Hepatocyte (in vitro differentiated cells): Measurements from ENCODE around the gene FBXO38. TPM values are rescaled to one million over a fixed set of nuclear protein-coding genes. Genes with fewer than 3 reads are reported as not detected.

ENCODE experiments used
- DNase-seq: peaks from one replicate; pipeline ENCODE4 v3.0.0-alpha.2; 2016; ENCODE audit warnings: low spot score
- H2AFZ ChIP-seq: fragments of 200-600 bp; sonication (generic); 2 replicates; pipeline ENCODE4 v1.6.0; 2016; ENCODE audit warnings: antibody characterized with exemption, mild to moderate bottlenecking
- H3K27ac ChIP-seq: fragments of 200-600 bp; sonication (generic); 2 replicates; pipeline ENCODE4 v1.5.1; 2016; ENCODE audit warnings: mild to moderate bottlenecking
- H3K27me3 ChIP-seq: fragments of 200-600 bp; sonication (generic); 2 replicates; pipeline ENCODE4 v1.6.1; 2016
- H3K36me3 ChIP-seq: fragments of 200-600 bp; sonication (generic); replicated peaks from 2 replicates; pipeline ENCODE4 v1.5.1; 2016; ENCODE audit warnings: low read depth; ENCODE audit not compliant: insufficient read depth
- H3K4me1 ChIP-seq: fragments of 200-600 bp; sonication (generic); 2 replicates; pipeline ENCODE4 v1.5.1; 2016; ENCODE audit warnings: mild to moderate bottlenecking, moderate library complexity; ENCODE audit not compliant: insufficient read depth
- H3K4me2 ChIP-seq: fragments of 200-600 bp; sonication (generic); 2 replicates; pipeline ENCODE4 v1.6.0; 2016
- H3K4me3 ChIP-seq: fragments of 200-600 bp; sonication (generic); 2 replicates; pipeline ENCODE4 v1.5.1; 2016; ENCODE audit warnings: mild to moderate bottlenecking
- H3K79me2 ChIP-seq: fragments of 200-600 bp; sonication (generic); 2 replicates; pipeline ENCODE4 v1.6.0; 2017; ENCODE audit warnings: mild to moderate bottlenecking
- H3K9me2 ChIP-seq: fragments of 200-600 bp; sonication (generic); replicated peaks from 2 replicates; pipeline ENCODE4 v1.6.0; 2017; ENCODE audit warnings: mild to moderate bottlenecking; ENCODE audit not compliant: insufficient read depth
- H3K9me3 ChIP-seq: fragments of 200-600 bp; sonication (generic); 2 replicates; pipeline ENCODE4 v1.5.1; 2016; ENCODE audit warnings: low read depth, mild to moderate bottlenecking
- H4K20me1 ChIP-seq: fragments of 200-600 bp; sonication (generic); 2 replicates; pipeline ENCODE4 v1.6.0; 2016; ENCODE audit warnings: mild to moderate bottlenecking; ENCODE audit not compliant: insufficient read depth, poor library complexity, severe bottlenecking
- EZH2 ChIP-seq: fragments of 200-600 bp; sonication (generic); IDR thresholded peaks from 2 replicates; pipeline ENCODE4 v1.6.1; 2016; ENCODE audit warnings: antibody characterized with exemption, mild to moderate bottlenecking, borderline replicate concordance
- EZH2phosphoT487 ChIP-seq: fragments of 200-600 bp; sonication (generic); IDR thresholded peaks from one replicate; pipeline ENCODE4 v1.6.1; 2018; ENCODE audit warnings: antibody characterized with exemption, mild to moderate bottlenecking, low read depth, moderate library complexity; ENCODE audit not compliant: unreplicated experiment, severe bottlenecking
- WGBS: methylation state at CpG from one replicate; pipeline ENCODE4 v1.1.6; 2016; ENCODE audit warnings: low lambda C conversion rate; ENCODE audit errors: missing lambda C conversion rate; 5-methylcytosine and 5-hydroxymethylcytosine counted together
- polyA plus RNA-seq: library from polyadenylated mRNA; unstranded; fragments of >200 nt; fragmentation: Nextera tagmentation; extraction: Ambion mirVana; gene quantifications from 2 replicates; pipeline ENCODE4 v1.2.1, GENCODE V29; 2016
- total RNA-seq: library from RNA; depleted of rRNA; stranded (reverse); fragments of >200 nt; gene quantifications from 2 replicates; pipeline ENCODE4 v1.2.3, GENCODE V29; 2014
- TF ChIP-seq, protein P1 (sequence below): fragments of 200-600 bp; sonication (generic); IDR thresholded peaks from 2 replicates; pipeline ENCODE4 v1.5.1; 2016; ENCODE audit warnings: antibody characterized with exemption, mild to moderate bottlenecking; ENCODE audit not compliant: poor library complexity

FBXO38 gene
- total and polyA plus RNA-seq, 2 experiments from 2014 or later = 17.9 to 48.1 TPM

DNA sequence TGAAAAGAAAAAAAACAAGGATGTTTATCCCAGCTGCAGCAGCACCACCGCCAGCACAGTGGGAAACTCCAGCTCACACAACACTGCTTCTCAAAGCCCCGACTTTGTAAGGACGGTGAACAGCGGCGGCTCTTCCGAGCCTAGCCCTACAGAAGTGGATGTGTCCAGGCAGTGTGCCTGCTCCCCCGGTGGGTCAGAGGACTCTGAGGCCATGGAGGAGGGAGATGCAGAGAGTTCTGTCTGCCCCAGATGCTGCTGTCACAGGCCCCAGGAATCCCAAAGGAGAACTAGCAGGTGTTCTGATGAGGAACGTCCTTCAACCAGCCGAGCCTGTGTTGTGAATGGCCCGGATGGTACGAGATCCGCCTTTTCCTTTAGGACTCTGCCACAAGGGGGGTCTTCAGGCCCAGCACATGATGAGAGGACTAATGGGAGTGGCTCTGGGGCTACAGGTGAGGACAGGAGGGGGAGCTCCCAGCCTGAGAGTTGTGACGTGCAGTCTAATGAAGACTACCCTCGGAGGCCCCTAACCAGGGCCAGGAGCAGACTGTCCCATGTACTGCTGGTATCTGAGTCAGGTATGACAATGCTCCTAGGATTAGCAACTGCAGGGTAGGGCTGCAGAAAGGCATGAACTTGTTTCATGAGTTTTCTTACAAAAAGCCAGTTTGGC, 43.7 kb downstream of the FBXO38 start:
- H3K9me2 ChIP-seq = no peaks in the 10 kb centered on the region
- H3K4me1 ChIP-seq = no peaks in the 10 kb centered on the region
- no peaks in the 10 kb centered on the region for H3K27me3 ChIP-seq
- H3K36me3 ChIP-seq = no peaks in the 10 kb centered on the region
- DNase-seq = no peak
- WGBS = 91% methylated on average over 14 of the region's 14 CpGs
- H3K79me2 ChIP-seq = peaks cover 4% of the 10 kb centered on the region
- no peak overlapping the region for H3K27ac ChIP-seq
- no peaks in the 10 kb centered on the region for H4K20me1 ChIP-seq
- TF ChIP-seq EZH2phosphoT487 = no peak
- TF ChIP-seq, protein P1, sequence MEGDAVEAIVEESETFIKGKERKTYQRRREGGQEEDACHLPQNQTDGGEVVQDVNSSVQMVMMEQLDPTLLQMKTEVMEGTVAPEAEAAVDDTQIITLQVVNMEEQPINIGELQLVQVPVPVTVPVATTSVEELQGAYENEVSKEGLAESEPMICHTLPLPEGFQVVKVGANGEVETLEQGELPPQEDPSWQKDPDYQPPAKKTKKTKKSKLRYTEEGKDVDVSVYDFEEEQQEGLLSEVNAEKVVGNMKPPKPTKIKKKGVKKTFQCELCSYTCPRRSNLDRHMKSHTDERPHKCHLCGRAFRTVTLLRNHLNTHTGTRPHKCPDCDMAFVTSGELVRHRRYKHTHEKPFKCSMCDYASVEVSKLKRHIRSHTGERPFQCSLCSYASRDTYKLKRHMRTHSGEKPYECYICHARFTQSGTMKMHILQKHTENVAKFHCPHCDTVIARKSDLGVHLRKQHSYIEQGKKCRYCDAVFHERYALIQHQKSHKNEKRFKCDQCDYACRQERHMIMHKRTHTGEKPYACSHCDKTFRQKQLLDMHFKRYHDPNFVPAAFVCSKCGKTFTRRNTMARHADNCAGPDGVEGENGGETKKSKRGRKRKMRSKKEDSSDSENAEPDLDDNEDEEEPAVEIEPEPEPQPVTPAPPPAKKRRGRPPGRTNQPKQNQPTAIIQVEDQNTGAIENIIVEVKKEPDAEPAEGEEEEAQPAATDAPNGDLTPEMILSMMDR = no peak
- TF ChIP-seq EZH2 = no peak
- no peak overlapping the region for H3K4me3 ChIP-seq
- H3K9me3 ChIP-seq = no peaks in the 10 kb centered on the region
- no peak overlapping the region for H3K4me2 ChIP-seq
- no peak overlapping the region for H2AFZ ChIP-seq

DNA sequence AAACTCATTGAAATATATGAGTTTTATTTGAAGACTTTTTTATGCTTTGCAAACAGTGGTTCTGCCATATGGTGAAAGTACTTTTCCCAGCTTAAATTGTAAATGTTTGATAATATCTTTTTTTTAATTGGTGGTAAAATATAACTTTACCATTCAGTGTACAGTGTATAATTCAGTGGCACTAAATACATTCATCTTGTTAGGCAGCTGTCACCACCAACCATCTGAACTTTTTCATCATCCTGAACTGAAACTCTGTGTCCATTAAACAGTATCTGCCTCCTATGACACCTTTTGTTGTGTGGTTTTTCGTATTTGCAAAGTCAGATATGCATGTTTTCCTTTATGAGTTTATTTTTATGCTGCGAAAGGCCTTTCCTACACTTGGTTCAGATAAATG, 45.1 kb downstream of the FBXO38 start:
- Histone ChIP-seq H3K9me2 (no peaks in the 10 kb centered on the region), H2AFZ (no peak overlapping the region), H3K27ac (no peak overlapping the region), H3K27me3 (no peaks in the 10 kb centered on the region), H3K4me1 (no peaks in the 10 kb centered on the region), H3K36me3 (no peaks in the 10 kb centered on the region), H3K4me3 (no peak overlapping the region), H3K79me2 (peaks cover 4% of the 10 kb centered on the region), H4K20me1 (no peaks in the 10 kb centered on the region), H3K9me3 (no peaks in the 10 kb centered on the region), H3K4me2 (no peak overlapping the region)
- TF ChIP-seq EZH2phosphoT487 (no peak), EZH2 (no peak)
- TF ChIP-seq, protein P1 = no peak
- DNase-seq = no peak
- 95% methylated on average over 2 of the region's 2 CpGs for WGBS

GRCh38 chr5:148433826-148434225, 50.1 kb downstream of the FBXO38 start:
- Histone ChIP-seq H3K27me3 (no peaks in the 10 kb centered on the region), H3K4me3 (no peak overlapping the region), H4K20me1 (no peaks in the 10 kb centered on the region), H3K9me2 (no peaks in the 10 kb centered on the region), H3K79me2 (no peaks in the 10 kb centered on the region), H3K4me1 (no peaks in the 10 kb centered on the region), H3K27ac (no peak overlapping the region), H2AFZ (no peak overlapping the region), H3K36me3 (no peaks in the 10 kb centered on the region), H3K9me3 (no peaks in the 10 kb centered on the region), H3K4me2 (no peak overlapping the region)
- TF ChIP-seq EZH2phosphoT487 (no peak), EZH2 (no peak)
- TF ChIP-seq, protein P1 = no peak
- DNase-seq = no peak
- WGBS = 97% methylated on average over 3 of the region's 3 CpGs
